Left lobe of liver (tissue), 2 donors: ENCODE data around the gene AFF3. TPM values are rescaled to one million over a fixed set of nuclear protein-coding genes. Genes with fewer than 3 reads are reported as not detected.
A peak's percentile ranks its signal among the peaks of the same experiment; 100 is the strongest.

ENCODE experiments used
- ATAC-seq: fragments of 200-7000 bp; cut with Tn5 transposase; one replicate; pipeline ENCODE4 v1.9.1; 2020; ENCODE audit warnings: mild to moderate bottlenecking, moderate library complexity
- DNase-seq: peaks from one replicate; pipeline ENCODE4 v3.0.0-alpha.2; 2020; ENCODE audit warnings: low spot score
- total RNA-seq: library from RNA; stranded (reverse); gene quantifications from one replicate; pipeline ENCODE4 v1.2.1, GENCODE V29; 2021
- donor health status: DM: no; HTN: no; CAD: no; lungs with moderate emphysema.
- donor health status: DM: no; HTN: yes; CAD: no.

Gene AFF3
- total RNA-seq, 1 donor from 2014 or later = 2.3 TPM

- no peak for ATAC-seq
- DNase-seq = no peak
These were observed 485.4 kb downstream of the AFF3 start for GRCh38 chr2:99656994-99657393.

DNA sequence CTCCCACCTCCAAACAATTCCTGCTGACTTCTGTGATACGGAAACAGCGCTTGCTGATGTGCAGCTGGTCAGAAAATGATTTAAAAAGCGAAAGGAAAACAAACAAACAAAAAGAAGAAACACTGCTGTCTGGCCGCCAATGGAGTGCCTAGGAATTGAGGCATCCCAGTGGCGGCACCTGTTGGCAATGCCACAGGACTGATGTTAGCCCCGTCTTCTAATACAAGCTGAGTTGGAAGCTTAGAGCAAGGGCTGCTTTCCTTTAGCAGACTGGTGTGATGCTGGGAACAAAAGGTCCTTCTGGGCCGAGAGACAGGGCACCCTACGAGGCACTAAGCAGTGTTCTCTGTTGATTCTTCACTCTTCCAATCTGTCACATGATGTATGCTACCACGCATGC lies 489.0 kb downstream of the AFF3 start:
- ATAC-seq = no peak
- no peak for DNase-seq

- DNase-seq (no peak), ATAC-seq (no peak)
These were observed 489.5 kb downstream of the AFF3 start for GRCh38 chr2:99652862-99653261.

DNA sequence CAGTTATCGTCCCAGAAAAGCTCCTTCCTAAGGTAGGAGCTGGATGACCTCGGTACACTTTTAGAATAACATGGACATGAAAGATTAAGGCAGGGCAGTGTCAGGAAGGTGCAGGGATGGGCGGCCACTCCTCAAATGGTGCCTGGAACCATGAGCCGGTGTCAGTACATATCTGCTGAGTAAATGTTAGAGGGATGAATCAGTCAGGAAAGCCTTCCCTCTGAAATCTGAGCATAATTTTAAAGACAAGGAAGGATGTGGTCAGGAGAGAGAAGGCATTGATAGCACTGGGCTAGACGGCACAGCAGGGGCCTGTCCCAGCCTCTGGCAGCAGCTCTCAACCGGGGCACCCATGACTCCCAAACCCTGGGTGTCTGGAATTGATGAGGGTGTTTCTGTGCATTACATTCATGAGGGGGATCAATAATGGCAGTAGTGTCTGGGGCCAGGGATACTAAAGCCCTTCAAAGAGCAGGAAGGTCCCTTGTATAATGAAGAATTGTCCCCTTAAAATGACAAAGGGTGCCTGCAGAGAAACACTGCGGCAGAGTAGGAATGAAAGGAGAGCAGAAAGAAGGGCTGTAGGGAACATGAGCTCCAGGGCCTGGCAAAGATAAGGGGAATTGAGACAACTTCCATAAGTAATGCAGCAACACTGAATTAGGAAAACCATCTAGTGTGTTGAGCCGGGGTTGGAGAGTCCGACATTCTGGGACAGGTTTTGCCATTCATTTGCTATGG lies 490.3 kb downstream of the AFF3 start:
- no peak for ATAC-seq
- no peak for DNase-seq

GRCh38 chr2:99648906-99649789 lies 493.2 kb downstream of the AFF3 start:
- DNase-seq = no peak
- ATAC-seq = no peak

GRCh38 chr2:99648178-99648844 lies 494.1 kb downstream of the AFF3 start:
- DNase-seq (no peak), ATAC-seq (no peak)

DNA sequence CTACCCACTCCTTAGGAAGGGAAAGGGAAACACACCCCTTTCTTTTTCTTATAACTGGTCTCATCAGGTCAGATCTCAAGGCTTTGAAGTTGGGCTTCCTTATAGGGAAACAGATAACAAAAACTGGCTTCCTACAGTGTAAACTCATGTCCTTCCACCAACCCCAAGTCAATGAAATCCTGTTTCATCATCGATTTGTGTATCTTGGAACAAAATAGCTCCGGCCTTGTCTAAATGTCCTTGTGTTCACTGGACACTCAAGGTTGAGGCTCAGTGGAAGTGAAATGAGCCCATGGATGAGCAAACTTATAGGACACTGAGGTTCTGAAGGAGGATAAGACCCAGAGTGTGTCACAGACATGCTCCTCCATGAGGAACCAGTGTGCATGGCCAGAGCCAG lies 496.4 kb downstream of the AFF3 start:
- no peak for DNase-seq
- ATAC-seq = peak; percentile 70

GRCh38 chr2:99644419-99644787 lies 498.0 kb downstream of the AFF3 start:
- ATAC-seq = no peak
- no peak for DNase-seq

GRCh38 chr2:99643787-99644418 lies 498.5 kb downstream of the AFF3 start:
- no peak for DNase-seq
- no peak for ATAC-seq

DNA sequence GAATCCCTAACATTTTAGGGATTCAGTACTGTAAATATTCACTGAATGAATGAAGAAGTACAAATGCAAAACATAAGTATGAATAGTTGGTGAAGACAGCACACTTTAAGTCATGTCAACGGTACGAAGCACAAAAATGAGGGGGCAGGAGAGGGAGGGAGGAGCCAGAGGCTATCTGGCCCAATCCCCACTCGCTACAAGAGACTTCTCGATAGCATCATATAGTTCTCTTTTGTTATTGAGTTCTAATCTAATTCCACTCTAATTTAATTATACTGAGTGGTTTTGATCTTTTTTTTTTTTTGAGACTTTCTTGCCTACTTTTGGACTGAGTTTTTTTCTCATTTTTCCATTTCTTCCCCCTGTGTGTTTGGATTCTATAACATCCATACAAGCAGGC lies 500.4 kb downstream of the AFF3 start:
- DNase-seq (no peak), ATAC-seq (no peak)

GRCh38 chr2:99640635-99641151 lies 501.7 kb downstream of the AFF3 start:
- DNase-seq = no peak
- no peak for ATAC-seq

- ATAC-seq (no peak), DNase-seq (no peak)
These were observed 503.6 kb downstream of the AFF3 start for GRCh38 chr2:99638791-99639190.

GRCh38 chr2:99637159-99637697 lies 505.2 kb downstream of the AFF3 start:
- no peak for ATAC-seq
- DNase-seq = no peak

DNA sequence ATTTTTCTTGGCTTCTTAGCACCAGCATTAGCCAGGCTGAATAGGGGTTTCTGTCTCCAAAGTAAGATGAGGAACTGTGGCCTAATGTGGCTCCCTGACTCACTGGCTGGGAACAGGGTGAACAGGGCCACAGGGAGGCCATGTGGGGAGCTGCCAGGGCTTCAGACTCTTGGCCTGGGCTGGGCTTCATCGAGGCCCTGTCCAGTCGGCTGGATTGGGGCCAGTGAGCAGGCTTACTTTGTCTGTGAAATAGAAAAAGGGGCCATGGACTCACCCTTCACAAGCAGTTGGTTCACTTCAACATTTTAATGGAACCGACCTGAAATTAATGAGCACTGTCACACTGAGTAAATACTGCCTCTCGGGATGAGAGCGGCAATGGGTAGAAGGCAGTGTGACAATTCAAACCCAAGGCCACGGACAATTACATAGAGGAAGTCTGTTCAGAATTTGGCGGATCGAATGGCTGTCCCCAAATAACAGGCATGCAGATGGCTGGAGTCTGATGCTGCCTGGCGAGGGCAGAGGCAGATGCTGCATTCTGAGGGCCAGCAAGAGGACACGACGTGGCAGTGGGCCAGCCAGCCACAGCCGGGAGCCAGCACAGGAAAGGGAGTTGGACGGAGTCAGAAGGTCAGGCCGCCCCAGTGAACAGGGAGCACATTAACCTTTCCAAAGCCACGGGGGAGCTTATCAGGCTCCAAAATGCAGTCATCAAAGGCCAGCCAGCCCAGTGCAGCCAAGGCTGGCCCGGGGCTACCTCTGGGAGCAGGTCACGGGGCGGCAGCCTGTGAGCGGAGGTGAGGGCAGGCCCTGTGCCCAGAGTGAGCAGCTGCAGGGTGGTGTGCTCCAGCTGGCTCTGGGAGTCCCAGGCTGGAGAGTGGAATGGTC lies 506.0 kb downstream of the AFF3 start:
- DNase-seq = peak; percentile 94
- peak; percentile 95 for ATAC-seq

- no peak for ATAC-seq
- DNase-seq = no peak
These were observed 506.7 kb downstream of the AFF3 start for GRCh38 chr2:99635710-99636109.

DNA sequence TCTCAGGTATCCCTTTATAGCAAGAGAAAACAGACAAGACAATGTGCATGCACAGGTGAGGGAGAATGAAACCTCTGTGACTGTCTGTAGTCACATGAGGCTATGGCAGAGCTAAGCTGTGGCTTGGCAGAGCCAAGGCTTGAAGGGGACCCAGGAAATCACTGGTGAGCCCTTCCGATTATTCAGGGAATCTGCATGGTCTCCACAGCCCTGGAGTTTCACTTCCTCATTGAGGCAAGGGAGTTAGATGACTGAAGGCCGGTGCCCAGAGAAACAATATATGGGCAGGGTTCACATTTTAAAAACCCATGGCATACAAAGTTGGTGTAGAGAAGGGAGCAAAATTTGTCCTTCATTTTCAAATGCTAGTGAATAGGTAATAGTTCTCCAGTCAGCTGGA lies 508.2 kb downstream of the AFF3 start:
- no peak for ATAC-seq
- no peak for DNase-seq

GRCh38 chr2:99631700-99632099 lies 510.7 kb downstream of the AFF3 start:
- DNase-seq = no peak

DNA sequence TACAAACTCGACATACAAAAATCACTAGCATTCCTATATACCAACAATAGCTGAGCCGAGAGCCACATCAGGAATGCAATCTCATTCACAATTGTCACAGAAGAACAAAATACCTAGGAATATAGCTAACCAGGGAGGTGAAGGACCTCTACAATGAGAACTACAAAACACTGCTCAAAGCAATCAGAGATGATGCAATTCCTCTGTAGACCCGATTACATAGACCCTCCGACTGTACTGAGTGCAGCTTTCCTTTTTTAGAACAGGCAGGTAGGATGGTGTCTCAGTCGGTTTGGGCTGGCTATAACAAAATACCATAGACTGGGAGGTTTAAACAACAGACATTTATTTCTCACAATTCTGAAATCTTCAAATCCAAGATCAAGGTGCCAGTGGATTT lies 513.1 kb downstream of the AFF3 start:
- ATAC-seq = no peak
- no peak for DNase-seq

More at GRCh38 chr2:99631700-99632099, 510.7 kb downstream of the AFF3 start:
- no peak for ATAC-seq

- no peak for ATAC-seq
- DNase-seq = no peak
These were observed 516.2 kb downstream of the AFF3 start for GRCh38 chr2:99626158-99626557.

DNA sequence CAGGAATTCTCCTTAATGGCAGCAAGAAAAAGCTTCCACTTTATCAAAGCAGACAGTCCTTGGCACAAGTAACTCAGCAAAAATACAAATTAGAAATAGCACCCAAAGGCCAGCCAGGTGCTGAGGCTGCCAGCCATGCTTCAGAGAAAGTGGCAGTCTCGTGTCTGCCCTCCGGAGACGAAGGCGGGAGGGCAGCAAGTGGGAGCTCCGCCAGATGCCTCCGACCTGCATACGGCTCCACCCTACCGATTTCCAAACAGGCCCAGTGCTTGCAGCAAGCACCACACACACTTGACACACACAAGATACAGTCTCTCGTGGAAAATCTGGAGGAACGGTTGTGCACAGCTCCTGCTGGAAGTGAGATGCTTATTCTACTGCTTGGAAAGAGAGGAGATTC lies 517.7 kb downstream of the AFF3 start:
- DNase-seq (no peak), ATAC-seq (no peak)
